HepG2 (cell line): ENCODE data around the gene SYTL2. TPM values are rescaled to one million over a fixed set of nuclear protein-coding genes. Genes with fewer than 3 reads are reported as not detected.

Experiments used
- ATAC-seq: fragments of 200-7000 bp; cut with Tn5 transposase; 3 replicates; pipeline ENCODE4 v1.9.1; 2020; ENCODE audit warnings: mild to moderate bottlenecking, moderate library complexity
- BruUV-seq: library from RNA; stranded (reverse); fragments of 400-500 nt; replicated peaks from 2 replicates; lab custom pipeline; 2021; lab: Mats Ljungman, UMichigan
- CTCF ChIA-PET: fragments of 300-600 bp; formaldehyde crosslinking; extraction: SDS; loops from one replicate; lab custom pipeline; 2021; ENCODE audit warnings: low total read pairs, inconsistent platforms, low intra/inter-chr PET ratio; lab: Yijun Ruan, JAX
- POLR2A ChIA-PET: fragments of 350-600 bp; sonication (Branson Sonifier 250); formaldehyde crosslinking; loops from one replicate; lab custom pipeline; 2020; ENCODE audit warnings: antibody characterized with exemption, inconsistent platforms; lab: Yijun Ruan, JAX
- DNase-seq: peaks from one replicate; pipeline ENCODE4 v3.0.0-alpha.2; 2015; ENCODE audit warnings: low spot score
- FAIRE-seq: peaks from 3 replicates; lab custom pipeline; 2011; peaks lifted over from hg19 to GRCh38; lab: Jason Lieb, UNC
- H2AFZ ChIP-seq: one replicate; pipeline ENCODE4 v1.6.1; 2011; ENCODE audit warnings: low read length, inconsistent platforms
- H3K27ac ChIP-seq: fragments of 300-600 bp; 3 replicates; pipeline ENCODE4 v1.8.0; 2011; ENCODE audit warnings: mixed run types, mild to moderate bottlenecking, mixed read lengths, low read length, inconsistent platforms; ENCODE audit not compliant: insufficient read depth; ENCODE audit errors: extremely low read length
- H3K27me3 ChIP-seq, 2 experiments: fragments of 200-600 bp in 1 of 2; 2 replicates in 1 of 2; 3 replicates in 1 of 2; pipeline versions ENCODE4 v1.6.0 to v1.8.0; 2011; ENCODE audit warnings: low read length in 2 of 2, mild to moderate bottlenecking in 2 of 2, moderate library complexity in 2 of 2, inconsistent platforms in 1 of 2; ENCODE audit not compliant: insufficient read depth in 2 of 2, control insufficient read depth in 1 of 2
- H3K36me3 ChIP-seq, 2 experiments: fragments of 200-600 bp in 1 of 2; replicated peaks in 1 of 2; 2 replicates in 1 of 2; 3 replicates in 1 of 2; pipeline versions ENCODE4 v1.5.1 to v1.8.0; 2011; ENCODE audit warnings: low read length in 2 of 2, inconsistent platforms in 1 of 2; ENCODE audit not compliant: insufficient read depth in 2 of 2, control insufficient read depth in 1 of 2
- H3K4me1 ChIP-seq: 2 replicates; pipeline ENCODE4 v1.5.1; 2012; ENCODE audit warnings: low read length, inconsistent platforms; ENCODE audit not compliant: insufficient read depth
- H3K4me2 ChIP-seq: 2 replicates; pipeline ENCODE4 v1.6.0; 2011; ENCODE audit warnings: low read depth, low read length, inconsistent platforms
- H3K4me3 ChIP-seq, 3 experiments: fragments of 200-600 bp in 1 of 3; sonication (generic), shearing (Covaris generic) in 1 of 3; replicated peaks in 1 of 3; 2 replicates each; pipeline ENCODE4 v1.5.1; 2011 to 2016; ENCODE audit warnings: low read length in 3 of 3, inconsistent platforms in 2 of 3, low read depth in 2 of 3, mild to moderate bottlenecking in 2 of 3, control low read depth in 1 of 3, mixed read lengths in 1 of 3; ENCODE audit not compliant: insufficient read depth in 1 of 3
- H3K79me2 ChIP-seq: one replicate; pipeline ENCODE4 v1.6.1; 2011; ENCODE audit warnings: low read length, inconsistent platforms; ENCODE audit not compliant: insufficient read depth
- H3K9ac ChIP-seq: 2 replicates; pipeline ENCODE4 v1.6.0; 2011; ENCODE audit warnings: mild to moderate bottlenecking, low read depth, low read length, inconsistent platforms; ENCODE audit not compliant: insufficient read depth
- H3K9me3 ChIP-seq: 2 replicates; pipeline ENCODE4 v1.5.1; 2012; ENCODE audit warnings: mild to moderate bottlenecking, low read length
- H4K20me1 ChIP-seq: 2 replicates; pipeline ENCODE4 v1.6.0; 2011; ENCODE audit warnings: inconsistent platforms, mild to moderate bottlenecking, low read length, moderate library complexity; ENCODE audit not compliant: insufficient read depth
- BCL6 ChIP-seq: IDR thresholded peaks from 2 replicates; pipeline ENCODE4 v1.6.1; 2016; ENCODE audit warnings: missing genetic modification reagents, missing compliant biosample characterization
- GFI1 ChIP-seq: sonication (generic); formaldehyde crosslinking; IDR thresholded peaks from 2 replicates; pipeline ENCODE4 v1.5.0; 2020; ENCODE audit warnings: missing genetic modification reagents, mild to moderate bottlenecking, borderline replicate concordance
- HDAC6 ChIP-seq: fragments of 200-600 bp; sonication (generic); IDR thresholded peaks from 2 replicates; pipeline ENCODE4 v1.7.0; 2017; ENCODE audit warnings: mild to moderate bottlenecking, antibody characterized with exemption, low read length, low read depth
- IKZF5 ChIP-seq: IDR thresholded peaks from 2 replicates; pipeline ENCODE4 v1.6.1; 2018; ENCODE audit warnings: missing genetic modification reagents, mild to moderate bottlenecking, missing compliant biosample characterization
- MNT ChIP-seq: fragments of 450-650 bp; IDR thresholded peaks from 2 replicates; pipeline ENCODE4 v1.6.1; 2016
- NCOR1 ChIP-seq: fragments of 200-600 bp; sonication (generic); IDR thresholded peaks from 2 replicates; pipeline ENCODE4 v1.7.0; 2017; ENCODE audit warnings: antibody characterized with exemption, low read length, borderline replicate concordance
- NONO ChIP-seq, 2 experiments: fragments of 450-650 bp in 1 of 2; sonication (generic) in 1 of 2; formaldehyde crosslinking in 1 of 2; IDR thresholded peaks in 1 of 2; conservative IDR thresholded peaks in 1 of 2; 2 replicates each; pipeline versions ENCODE4 v1.6.1 to v1.8.0; 2017 to 2022; ENCODE audit warnings: mild to moderate bottlenecking in 1 of 2, missing genetic modification reagents in 1 of 2, moderate library complexity in 1 of 2
- STAT6 ChIP-seq: sonication (generic); formaldehyde crosslinking; IDR thresholded peaks from 2 replicates; pipeline ENCODE4 v1.4.0; 2020; ENCODE audit warnings: missing genetic modification reagents, mild to moderate bottlenecking, borderline replicate concordance
- ZNF138 ChIP-seq: sonication (generic); formaldehyde crosslinking; IDR thresholded peaks from 2 replicates; pipeline ENCODE4 v1.5.0; 2020; ENCODE audit warnings: mild to moderate bottlenecking, low read depth, missing genetic modification reagents
- ZNF652 ChIP-seq: IDR thresholded peaks from 2 replicates; pipeline ENCODE4 v1.6.1; 2016; ENCODE audit warnings: low read depth, borderline replicate concordance
- ZNF740 ChIP-seq: sonication (generic); formaldehyde crosslinking; IDR thresholded peaks from 2 replicates; pipeline ENCODE4 v1.4.0; 2020; ENCODE audit warnings: missing genetic modification reagents
- WGBS: methylation state at CpG from one replicate; pipeline ENCODE4 v1.1.6; 2017; ENCODE audit warnings: low lambda C conversion rate; 5-methylcytosine and 5-hydroxymethylcytosine counted together
- in situ Hi-C: cut with HindIII; loops from 2 replicates; pipeline ENCODE4 v1.10.0; 2017; ENCODE audit warnings: low pct_unique_long_range_greater_than_20kb; ENCODE audit not compliant: extremely low pct_ligation_motif_present
- intact Hi-C: fragments of 100-400 bp; cut with micrococcal nuclease; formaldehyde crosslinking; loops from one replicate; pipeline ENCODE4 v1.10.0; 2022; ENCODE audit not compliant: unreplicated experiment
- polyA plus RNA-seq, 8 experiments: library from polyadenylated mRNA; depleted of rRNA in 3 of 8; stranded (reverse) in 7 of 8; unstranded in 1 of 8; fragments of >200 nt; fragmentation: Illumina TruSeq in 4 of 8; extraction: Trizol in 4 of 8; gene quantifications; 2 replicates each; pipeline versions ENCODE4 v1.2.1 to v1.2.3, GENCODE V29; 2011 to 2016; ENCODE audit warnings: low read depth in 4 of 8, missing spikeins in 1 of 8, mixed read lengths in 1 of 8; ENCODE audit not compliant: insufficient read depth in 1 of 8
- total RNA-seq, 5 experiments: library from RNA; depleted of rRNA; stranded (reverse); fragments of >200 nt; fragmentation: Illumina TruSeq; extraction: Trizol; gene quantifications; 2 replicates each; pipeline ENCODE4 v1.2.3, GENCODE V29; 2016; ENCODE audit warnings: low read depth in 1 of 5

Gene SYTL2
- total and polyA plus RNA-seq, 2 of the 13 experiments (the other 11 are each of a cell fraction or from before 2014, with no cell fraction given), result 0.77 to 0.90 TPM

GRCh38 chr11:85758026-85758425 is 52.9 kb downstream of the SYTL2 start:
- DNase-seq (no peak), ATAC-seq (no peak), FAIRE-seq (no peak)
- Histone ChIP-seq H3K4me3 (no peak overlapping the region), H3K9me3 (no peaks in the 10 kb centered on the region), H3K9ac (no peak overlapping the region), H3K4me2 (no peak overlapping the region), H3K79me2 (no peaks in the 10 kb centered on the region), H3K36me3 (no peaks in the 10 kb centered on the region), H4K20me1 (no peaks in the 10 kb centered on the region), H2AFZ (no peak overlapping the region), H3K27me3 (no peaks in the 10 kb centered on the region), H3K27ac (no peak overlapping the region), H3K4me1 (no peaks in the 10 kb centered on the region)
- ChIA-PET POLR2A (no interaction called here), CTCF (no interaction called here)
- TF ChIP-seq ZNF138 (no peak), IKZF5 (no peak), HDAC6 (no peak), BCL6 (CRISPR knock-in tag) (no peak), ZNF652 (no peak), ZNF740 (CRISPR knock-in tag) (no peak), GFI1 (CRISPR knock-in tag) (no peak), STAT6 (CRISPR knock-in tag) (no peak), MNT (no peak), NCOR1 (no peak), NONO (IDR thresholded peaks at IDR 0.05) (no peak), NONO (CRISPR knock-in tag; conservative IDR thresholded peaks at IDR 0.05) (no peak)
- in situ Hi-C loops (no loop called here), intact Hi-C loops (no loop called here)
- WGBS, result 22% methylated on average over 4 of the region's 4 CpGs
- no TSS peak for BruUV-seq
